Measurements from ENCODE around the gene CELF4.

Gene CELF4

DNA sequence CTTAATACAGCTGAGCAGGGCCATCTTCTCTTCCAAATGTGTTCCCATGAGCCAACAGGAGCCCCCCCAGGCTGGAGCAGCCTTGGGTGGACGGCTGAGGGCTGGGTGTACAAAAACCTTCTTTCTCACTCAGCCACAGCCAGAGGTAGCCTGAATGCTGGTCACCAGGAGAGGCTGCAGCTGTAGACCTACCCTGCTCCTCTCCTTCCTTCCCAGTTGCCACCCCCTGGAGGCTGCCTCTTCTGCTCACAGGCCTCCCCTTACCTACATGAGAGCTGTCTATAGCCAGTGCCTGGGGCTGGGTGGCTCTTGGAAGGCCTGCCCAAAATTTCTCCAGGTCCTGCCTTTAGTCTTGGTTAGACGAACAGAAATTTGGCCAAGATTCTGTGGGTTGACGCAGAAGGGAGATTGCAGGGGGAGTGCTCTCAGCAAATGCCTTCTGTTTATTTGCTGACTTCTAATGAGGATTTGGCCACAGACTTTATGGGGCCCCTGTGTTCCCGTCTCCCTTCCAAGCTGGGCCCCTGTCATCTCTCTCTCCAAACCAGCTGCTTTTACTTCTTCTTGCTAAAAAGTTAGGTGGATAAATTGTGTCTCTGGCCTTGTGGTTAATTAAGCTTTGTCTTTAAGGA is 18.3 kb downstream of the CELF4 start:
- no peak for DNase-seq (ENCODE audit: low read depth in 2 of 2)

DNA sequence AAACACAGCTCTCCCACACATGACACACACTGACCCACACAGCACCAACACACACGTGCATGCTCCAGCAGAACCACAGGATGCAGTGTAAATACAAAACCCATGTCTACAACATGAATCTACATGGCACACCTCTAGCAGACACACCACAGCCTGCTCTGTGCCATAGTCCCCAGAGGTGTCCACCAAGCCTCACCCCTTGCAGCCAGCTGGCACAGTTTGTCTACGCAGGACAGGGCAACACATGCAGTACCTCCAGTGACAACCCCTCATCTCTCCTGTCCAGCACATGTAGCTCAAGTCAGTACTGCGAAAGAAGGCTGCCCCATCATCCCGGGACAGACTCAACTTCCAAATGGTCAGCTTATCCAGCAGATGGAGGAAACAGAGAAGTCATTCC is 18.9 kb downstream of the CELF4 start:
- no peak for DNase-seq (ENCODE audit: low read depth in 2 of 2)

DNA sequence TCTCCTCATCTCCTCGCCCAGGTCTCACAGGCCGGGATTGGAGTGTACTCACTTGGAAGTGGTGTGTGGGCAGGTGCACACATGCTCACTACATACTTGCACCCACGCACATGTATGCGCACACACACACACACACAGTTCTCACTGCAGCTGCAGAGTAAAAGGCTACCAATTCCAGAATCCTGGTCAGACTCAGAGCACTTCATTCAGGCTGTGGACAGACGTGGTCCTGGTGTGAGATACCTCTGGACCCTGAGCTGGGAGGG is 19.4 kb downstream of the CELF4 start:
- no peak for DNase-seq (ENCODE audit: low read depth in 2 of 2)

DNA sequence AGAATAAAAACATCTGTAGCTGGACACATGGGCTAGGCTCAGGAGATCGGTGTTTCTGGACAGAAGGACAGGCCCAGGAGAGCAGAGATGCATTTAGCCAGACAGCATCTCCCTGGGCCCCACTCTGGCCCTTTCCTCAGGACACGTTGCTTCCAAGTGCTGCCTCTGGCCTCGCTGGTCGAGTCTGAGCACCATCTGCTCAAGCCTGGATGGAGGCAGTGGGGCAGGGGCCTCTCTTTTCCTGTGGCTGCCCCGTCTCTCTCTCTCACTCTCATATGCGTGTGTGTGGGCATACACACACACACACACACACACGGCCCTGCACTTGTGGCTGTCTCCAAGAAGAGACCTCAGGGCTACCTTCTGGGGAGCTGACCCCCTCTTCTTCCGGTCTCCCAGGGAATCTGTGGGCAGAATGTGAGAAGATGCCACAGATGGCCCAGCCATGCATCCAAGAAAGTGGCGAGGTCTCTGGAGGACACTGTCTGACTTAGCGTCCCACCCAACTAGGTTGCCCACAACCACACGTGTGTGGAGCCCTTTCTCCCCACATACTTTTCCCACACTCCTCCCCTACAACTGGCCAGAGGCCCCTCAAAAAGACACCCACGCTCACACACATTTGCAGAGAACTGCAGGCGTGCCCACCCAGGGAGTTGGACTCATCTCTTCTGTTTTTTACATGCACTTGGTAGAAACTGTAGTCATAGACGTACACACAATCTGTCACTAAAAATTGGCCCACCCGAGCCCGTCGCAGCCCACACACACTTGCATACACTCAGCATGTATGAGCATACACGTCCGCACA is 19.9 kb downstream of the CELF4 start:
- no peak for DNase-seq (ENCODE audit: low read depth in 2 of 2)

DNA sequence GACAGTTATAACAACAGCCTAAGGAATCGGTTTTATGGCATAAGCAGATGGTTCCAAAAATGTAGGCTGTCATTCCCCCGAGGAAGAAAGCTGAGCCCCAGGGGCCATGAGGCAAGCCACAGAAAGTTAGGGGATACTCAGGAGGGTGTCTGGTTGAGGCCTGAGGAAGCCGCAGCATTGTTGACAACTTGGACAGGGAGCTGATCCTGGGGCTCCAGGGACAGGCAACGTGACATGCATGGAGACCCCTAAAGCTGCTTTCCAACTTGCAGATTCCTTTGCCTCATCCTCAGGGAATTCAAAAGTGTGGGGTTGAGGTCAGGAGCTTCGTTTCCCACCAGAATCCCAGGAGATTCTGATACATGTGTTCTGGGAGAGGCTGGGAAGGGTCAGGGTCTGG is 20.9 kb downstream of the CELF4 start:
- DNase-seq (ENCODE audit: low read depth in 2 of 2) = no peak

DNA sequence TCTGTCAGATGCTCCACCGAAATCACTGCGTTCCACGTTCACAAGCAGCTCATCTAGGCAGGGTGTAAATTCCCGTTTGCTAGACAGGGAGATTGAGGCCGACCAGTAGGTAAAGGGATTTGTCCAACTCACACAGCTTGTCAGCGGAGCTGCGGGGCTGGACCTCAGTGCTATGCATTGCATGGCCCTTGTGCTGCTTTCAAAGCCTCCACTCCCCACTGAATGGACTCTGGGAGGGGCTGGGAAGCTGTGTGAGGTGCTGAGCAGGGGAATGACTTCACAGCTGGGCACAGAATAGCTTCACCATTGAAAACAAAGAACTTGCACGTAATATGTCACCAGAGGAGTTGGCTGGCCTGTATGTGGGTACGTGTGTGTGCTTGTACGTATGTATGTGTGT is 21.4 kb downstream of the CELF4 start:
- DNase-seq (ENCODE audit: low read depth in 2 of 2) = no peak

DNA sequence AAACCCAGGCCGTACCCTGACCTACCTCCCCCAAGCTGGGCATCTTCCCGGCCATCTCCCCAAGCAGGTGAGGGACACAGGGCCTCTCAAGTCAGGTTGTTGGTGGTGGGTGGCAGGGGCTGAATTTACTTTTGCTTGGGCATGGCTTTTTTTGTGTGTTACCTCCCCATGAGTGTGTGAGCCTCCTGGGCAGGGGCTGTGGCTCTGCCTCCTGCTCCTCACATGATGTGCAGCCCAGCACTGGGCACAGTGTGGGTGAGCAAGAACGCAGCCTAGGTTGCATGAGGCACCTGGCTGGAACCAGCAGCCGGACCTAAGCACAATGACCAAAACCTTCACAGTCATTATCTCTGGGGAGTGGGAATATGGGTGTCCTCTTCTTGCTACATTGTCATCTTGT is 22.3 kb downstream of the CELF4 start:
- DNase-seq (ENCODE audit: low read depth in 2 of 2) = no peak

DNA sequence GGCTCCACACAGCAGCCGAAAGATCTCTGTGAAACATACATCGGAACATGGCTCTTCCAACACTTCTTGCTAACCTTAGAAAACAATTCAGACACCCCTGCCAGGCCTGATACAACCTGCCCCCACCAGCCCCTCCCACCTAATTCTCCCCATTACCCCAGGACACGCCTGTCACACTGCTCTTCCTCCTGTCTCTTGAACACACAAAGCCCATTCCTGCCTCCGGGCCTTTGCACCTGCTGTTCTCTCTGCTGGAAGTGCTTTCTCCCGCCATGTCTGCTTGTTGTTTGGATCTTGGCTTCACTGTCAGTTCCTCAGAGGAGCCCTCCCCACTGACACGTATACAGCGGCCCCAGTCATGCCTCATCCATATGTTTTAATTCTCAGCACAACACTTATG is 24.1 kb downstream of the CELF4 start:
- no peak for DNase-seq (ENCODE audit: low read depth in 2 of 2)

DNA sequence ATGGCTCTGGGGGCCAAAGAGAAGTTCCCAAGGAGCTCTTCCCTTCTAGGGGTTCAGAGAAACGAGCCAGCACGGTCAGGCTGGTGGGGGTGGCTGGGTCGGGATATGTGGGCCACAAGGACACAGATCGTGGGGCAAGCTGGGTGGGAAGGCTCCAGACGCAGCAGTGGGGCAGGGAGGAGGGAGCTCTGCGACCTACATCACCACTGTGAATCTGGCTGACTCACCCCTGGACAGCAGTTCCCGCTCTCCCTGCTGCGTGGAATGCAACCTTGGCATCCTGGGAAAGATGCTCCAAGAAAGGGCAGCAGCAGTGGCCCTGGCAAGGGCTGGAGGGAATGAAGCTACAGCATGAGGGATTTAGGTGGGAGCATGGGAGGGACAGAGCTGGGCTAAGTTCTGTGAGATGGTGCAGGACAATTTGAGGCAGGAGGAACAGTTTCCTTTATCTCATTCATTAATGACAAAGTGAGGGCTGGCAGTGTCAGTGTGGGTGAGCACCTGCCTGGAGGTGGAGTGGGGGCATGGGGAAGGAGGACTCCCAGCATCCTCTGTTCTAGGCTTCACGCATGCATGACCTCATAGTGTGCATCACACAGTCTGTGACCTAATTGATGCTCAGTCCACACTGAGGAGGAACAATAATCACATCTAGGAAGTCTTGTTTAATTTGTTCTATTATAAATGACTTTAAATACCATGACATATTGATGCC is 25.0 kb downstream of the CELF4 start:
- no peak for DNase-seq (ENCODE audit: low read depth in 2 of 2)

DNA sequence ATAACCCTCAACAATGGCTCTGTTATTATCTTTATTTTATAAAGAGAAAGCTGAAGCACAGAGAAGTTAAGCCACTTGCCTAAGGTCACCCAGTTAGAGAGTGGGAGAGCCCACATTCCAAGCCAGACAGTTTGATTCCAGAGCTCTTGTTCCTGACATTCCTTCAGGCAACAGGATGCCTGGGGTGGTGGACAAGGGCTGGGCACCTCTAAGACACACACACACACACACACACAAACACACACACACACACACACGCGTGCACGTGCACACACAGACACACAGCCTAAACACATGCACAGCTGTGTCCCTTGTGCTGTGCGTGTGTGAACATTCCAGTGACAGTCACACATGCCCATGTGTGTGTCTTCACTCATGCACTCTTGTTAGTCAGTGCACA is 26.4 kb downstream of the CELF4 start:
- no peak for DNase-seq (ENCODE audit: low read depth in 2 of 2)

DNA sequence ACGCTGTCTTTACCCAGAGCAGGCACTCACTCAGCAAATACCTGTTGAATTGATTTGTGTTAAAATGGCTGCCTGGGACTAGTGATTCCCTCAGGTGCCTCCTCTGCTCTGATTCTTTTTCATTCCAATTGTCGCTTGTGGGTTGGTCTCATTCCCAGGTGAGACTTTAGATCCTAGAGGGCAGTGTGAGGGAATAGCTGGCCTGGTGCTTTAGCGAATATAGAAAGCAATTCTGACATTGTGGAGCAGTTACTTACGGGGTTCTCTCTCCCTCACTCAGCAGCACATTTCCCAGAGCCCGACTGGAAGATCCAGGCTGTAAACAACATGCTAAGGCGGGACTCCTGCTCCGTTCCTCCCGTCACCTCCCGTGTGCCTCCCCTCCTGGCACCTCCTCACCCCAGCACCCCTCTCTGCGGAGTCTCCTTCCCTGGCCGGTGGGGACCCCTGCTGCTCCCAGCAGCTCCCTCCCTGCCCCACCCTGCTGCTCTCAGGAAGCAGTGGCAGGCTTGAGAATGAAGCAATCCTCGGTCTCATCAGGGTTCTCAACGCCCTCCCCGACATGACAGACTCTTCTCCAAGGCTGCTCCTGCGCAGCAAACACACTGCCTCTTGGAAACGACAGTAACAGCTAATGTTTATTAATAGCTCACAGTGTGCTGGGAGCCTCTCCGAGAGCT is 26.9 kb downstream of the CELF4 start:
- no peak for DNase-seq (ENCODE audit: low read depth in 2 of 2)

DNA sequence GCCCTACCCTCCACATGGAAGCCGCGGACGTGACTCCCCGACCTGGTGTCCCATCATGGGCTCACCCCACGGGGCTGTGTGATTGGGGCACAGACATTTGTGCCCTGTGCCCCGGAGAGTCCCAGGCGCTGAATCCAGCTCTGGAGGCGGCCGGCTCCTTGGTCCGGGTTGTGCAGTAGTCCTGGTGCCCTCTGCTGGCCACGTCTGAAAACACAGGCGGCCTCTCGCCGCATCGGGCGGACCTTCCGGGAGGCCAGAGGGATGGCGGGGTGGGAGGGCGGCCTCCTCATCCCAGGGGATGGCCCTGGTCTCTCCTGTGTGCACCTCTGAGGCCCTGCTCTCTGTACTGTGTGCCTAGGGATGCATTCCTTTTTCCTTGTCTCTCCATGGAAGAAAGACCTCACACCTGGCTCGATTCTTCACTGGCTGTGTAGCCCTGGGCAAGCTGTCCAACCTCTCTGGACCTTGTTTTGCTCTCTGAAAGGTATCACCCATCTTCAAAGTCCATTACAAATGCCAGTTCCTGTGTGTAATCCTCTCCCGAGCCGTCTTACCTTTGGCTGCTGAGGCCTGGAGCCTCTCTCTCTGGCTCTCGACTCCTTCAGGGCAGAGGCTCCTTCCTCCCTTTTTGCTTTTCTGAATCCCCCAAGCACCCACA is 27.6 kb downstream of the CELF4 start:
- peak; percentile 14 to 27 for DNase-seq (ENCODE audit: low read depth in 2 of 2)

DNA sequence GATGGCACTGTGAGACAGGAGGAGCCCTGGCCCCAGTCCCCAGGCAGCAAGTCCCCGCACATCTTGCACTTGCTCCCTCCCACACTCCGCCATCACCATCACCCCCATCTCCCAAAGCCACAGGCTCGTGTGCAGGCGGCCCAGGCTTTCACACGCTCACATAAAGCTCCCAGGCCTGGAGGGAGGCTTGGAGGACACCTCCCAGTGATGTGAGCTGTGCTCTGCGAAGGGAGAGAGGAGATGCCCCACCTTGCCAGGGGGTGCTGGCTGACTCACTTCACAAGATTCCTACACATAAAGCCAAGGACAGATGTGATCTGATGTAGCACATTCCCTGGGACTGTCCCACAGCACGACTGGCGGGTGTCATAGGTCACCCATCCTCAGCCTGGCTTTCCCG is 28.9 kb downstream of the CELF4 start:
- DNase-seq (ENCODE audit: low read depth in 2 of 2) = no peak

DNA sequence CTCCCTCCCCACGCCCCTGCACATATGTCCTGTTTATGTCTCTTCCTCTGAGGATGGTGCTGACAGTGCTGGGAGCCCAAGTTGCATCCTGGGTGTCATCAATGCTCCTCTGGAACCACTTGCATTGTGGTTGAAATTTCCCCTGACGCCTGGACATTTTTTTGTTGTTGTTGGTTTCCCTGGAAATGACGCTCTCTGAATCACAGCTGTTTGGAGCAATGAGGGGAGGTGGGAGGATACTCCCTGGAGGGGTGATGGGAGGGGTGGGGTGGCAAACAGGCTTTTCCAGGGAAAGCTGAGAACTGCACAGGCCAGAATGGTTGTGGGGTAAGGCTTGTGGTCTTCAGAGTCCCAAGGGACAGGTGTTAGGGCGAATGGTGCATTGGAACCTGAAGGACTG is 29.6 kb downstream of the CELF4 start:
- no peak for DNase-seq (ENCODE audit: low read depth in 2 of 2)

DNA sequence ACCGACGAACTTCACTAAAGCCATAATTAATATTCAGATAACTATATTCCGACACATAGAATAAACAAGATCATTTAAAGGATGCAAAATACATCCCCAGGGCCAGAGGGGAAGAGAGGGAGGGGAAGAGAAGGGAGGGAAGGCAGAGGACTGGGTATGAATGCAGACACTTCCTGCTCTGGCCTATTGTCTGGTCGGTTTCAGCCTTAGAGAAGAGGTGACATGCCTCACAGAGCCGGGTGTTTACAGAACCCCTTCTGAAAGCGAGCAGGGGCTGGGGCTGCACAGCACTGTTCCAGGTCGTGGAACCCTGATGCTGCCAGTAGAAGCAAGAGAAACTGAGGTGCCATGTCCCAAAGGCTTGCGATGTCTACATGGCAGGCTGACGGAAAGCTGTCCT is 31.0 kb downstream of the CELF4 start:
- no peak for DNase-seq (ENCODE audit: low read depth in 2 of 2)

DNA sequence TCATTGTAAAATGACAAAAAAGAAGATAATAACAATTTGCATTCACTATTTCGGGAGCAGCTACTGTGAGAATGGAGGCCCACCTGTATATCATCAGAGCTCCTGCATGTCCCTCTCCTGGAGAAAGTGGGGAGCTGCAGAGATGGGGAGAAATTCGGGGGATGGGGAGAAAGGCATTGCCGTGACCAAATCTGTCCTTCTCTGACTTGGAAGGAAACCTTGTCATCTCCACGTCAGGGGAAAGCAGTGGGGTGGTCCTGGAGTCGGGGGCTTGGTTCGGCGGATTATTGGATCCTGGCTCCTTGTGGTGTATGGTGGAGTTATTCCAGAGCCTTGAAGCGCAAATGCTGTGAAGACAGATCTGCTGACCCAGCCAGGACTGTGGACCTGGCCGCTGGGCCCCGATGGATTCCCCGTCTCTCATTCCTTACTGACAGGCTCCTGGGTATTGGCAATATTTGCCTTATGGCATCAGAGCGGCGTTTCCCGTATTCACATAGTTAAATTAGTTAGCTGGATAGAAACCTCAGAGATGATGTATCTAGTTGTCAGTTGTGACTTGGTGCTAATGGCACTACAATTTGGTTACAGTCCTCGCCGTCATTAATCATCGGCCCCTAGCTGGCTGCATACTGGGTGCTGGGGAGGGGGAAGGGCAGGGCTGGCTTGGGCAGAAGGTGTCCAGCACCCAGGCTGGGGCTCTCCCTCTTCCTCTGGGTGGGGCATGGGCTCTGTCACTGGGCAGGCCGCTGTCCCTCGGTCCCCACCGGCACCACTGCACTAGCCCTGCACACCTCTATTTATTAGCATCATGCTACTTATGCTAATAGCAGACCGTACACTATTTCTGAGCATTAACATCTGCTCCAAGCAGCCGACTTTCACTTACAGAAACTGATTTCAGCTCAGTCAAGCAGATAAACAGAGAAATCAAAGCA is 31.7 kb downstream of the CELF4 start:
- DNase-seq (ENCODE audit: low read depth in 2 of 2) = no peak

DNA sequence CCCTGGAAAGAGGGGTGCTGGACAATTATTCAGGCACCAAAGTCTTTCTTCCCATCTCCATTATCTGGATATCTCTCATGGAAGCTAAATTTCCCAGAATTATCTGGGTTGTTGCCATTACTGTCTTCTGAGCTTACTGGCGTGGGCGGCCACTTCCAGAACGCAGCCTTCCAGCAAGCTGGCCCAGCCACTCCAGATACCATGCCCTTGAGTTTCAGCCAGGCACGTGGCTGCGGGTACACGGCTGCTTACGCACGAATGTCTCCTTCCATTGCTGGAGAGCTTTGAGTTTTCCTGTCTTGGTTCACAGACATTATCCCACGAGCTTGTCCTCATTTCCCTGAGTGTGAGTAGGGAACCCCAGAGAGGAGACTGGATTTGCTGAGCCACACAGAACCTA is 32.7 kb downstream of the CELF4 start:
- no peak for DNase-seq (ENCODE audit: low read depth in 2 of 2)

DNA sequence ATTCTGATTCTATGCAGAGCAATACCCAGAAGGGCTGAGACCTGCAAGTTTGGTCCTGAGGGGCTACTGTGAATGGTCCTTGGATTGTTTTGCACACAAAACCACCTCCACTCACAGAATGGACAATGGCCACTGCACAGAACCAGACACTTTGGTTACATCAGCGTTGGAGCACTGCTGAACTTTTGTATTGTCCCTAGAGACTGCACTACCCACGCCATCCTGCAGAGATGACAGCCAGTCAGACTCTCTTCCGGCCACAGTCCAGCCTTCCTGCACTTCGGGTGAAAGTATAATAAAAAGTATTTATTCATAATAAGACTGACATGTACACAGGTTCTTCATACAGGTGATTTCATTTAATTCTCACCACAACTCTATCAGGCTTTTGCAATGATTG is 35.7 kb downstream of the CELF4 start:
- no peak for DNase-seq (ENCODE audit: low read depth in 2 of 2)

DNA sequence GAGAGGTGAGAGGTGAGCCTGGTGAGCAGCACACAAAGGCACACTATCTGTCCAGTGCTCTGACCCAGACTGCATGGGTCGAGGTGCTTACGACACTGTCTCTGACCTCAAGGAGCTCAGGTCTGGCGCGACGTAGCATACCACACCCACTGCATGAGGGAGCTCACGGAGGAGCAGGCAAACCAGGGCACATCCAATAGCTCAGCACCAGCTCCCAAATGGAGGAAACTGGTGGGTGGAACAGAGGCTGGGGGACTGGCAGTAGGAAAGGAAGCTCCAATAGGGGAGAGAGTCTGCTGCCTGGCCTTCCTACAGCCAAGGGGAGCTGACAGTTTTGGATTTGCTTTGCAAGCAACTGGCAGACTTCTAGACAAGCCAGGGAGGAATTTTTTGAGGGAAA is 36.3 kb downstream of the CELF4 start:
- no peak for DNase-seq (ENCODE audit: low read depth in 2 of 2)

DNA sequence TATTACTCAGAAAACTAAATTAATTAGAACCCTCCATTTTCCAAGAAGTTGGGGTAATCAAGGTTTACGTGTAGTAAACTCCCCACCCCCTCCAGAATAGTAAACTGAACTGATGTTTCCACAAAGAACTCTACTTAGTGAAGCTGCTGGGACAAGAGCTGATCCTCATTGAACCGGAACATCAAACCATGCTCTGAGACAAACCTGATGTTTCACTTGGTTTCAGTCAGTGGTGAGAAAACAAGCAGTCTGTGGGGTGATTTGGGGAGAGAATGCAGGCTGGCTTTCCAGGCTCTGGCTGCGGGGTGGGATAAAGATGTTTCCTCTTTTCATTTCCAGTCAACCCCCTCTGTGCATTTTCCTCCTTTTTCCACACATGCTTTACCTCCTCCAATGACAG is 38.2 kb downstream of the CELF4 start:
- DNase-seq (ENCODE audit: low read depth in 2 of 2) = no peak

DNA sequence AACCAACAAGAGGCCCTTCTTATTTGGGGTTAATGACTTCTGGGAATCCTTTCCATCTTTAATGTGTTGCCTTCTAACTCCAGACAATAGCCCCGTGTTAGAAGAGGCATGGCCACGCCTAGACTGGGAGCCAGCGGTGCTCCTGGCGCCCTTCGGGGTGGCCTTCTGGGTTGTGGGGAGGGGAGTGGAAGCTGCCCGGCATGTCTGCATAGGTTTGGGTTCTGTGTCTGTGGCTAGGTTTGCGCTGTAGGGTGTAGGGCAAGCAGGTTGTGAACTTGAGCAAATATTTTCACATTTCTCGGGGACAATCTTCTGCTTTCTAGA is 40.4 kb downstream of the CELF4 start:
- DNase-seq (ENCODE audit: low read depth in 2 of 2) = no peak
